Vagina (tissue), 2 donors: Measurements from ENCODE around the gene RGL2. TPM values are rescaled to one million over a fixed set of nuclear protein-coding genes. Genes with fewer than 3 reads are reported as not detected.

ENCODE experiments used
- DNase-seq, 2 donors: peaks; one replicate each; pipeline ENCODE4 v3.0.0-alpha.2; 2017; ENCODE audit errors: extremely low spot score in 2 of 2
- H3K27ac ChIP-seq: fragments of 200-600 bp; sonication (generic); one replicate; pipeline ENCODE4 v1.5.1; 2019
- H3K27me3 ChIP-seq: fragments of 200-600 bp; sonication (generic); one replicate; pipeline ENCODE4 v1.5.1; 2019
- H3K36me3 ChIP-seq, 2 donors: fragments of 200-600 bp; sonication (generic); one replicate each; pipeline ENCODE4 v1.5.1; 2017 to 2019
- H3K4me1 ChIP-seq: fragments of 200-600 bp; sonication (generic); one replicate; pipeline ENCODE4 v1.5.1; 2019
- H3K4me3 ChIP-seq, 2 donors: fragments of 200-600 bp; sonication (generic); 1 replicate in 1 of 2; 2 replicates in 1 of 2; pipeline ENCODE4 v1.5.1; 2016 to 2019
- H3K9me3 ChIP-seq: fragments of 200-600 bp; sonication (generic); one replicate; pipeline ENCODE4 v1.5.1; 2019
- CTCF ChIP-seq, 3 experiments: fragments of 450-650 bp in 2 of 3; fragments of 200-600 bp in 1 of 3; sonication (generic) in 1 of 3; IDR thresholded peaks; one replicate each; pipeline ENCODE4 v1.5.1; 2017 to 2019; ENCODE audit warnings: antibody characterized with exemption in 3 of 3, mild to moderate bottlenecking in 2 of 3, moderate library complexity in 2 of 3
- POLR2A ChIP-seq, 2 donors: fragments of 450-650 bp; IDR thresholded peaks; one replicate each; pipeline ENCODE4 v1.6.1; 2017; ENCODE audit warnings: antibody characterized with exemption in 2 of 2, mild to moderate bottlenecking in 2 of 2, moderate library complexity in 2 of 2
- POLR2AphosphoS5 ChIP-seq, 2 donors: sonication (generic); formaldehyde crosslinking; IDR thresholded peaks; one replicate each; pipeline ENCODE4 v1.9.0; 2017; ENCODE audit warnings: antibody characterized with exemption in 2 of 2, mild to moderate bottlenecking in 2 of 2, low read depth in 1 of 2; ENCODE audit not compliant: insufficient read depth in 1 of 2
- intact Hi-C: fragments of 100-400 bp; cut with DNase I; formaldehyde crosslinking; loops from one replicate; pipeline ENCODE4 v1.15.1; 2023
- total RNA-seq: library from RNA; depleted of rRNA; stranded (reverse); fragments of >200 nt; gene quantifications from one replicate; pipeline ENCODE4 v1.2.3, GENCODE V29; 2016

The RGL2 gene
- total RNA-seq, 1 donor from 2014 or later = 41.5 TPM

DNA sequence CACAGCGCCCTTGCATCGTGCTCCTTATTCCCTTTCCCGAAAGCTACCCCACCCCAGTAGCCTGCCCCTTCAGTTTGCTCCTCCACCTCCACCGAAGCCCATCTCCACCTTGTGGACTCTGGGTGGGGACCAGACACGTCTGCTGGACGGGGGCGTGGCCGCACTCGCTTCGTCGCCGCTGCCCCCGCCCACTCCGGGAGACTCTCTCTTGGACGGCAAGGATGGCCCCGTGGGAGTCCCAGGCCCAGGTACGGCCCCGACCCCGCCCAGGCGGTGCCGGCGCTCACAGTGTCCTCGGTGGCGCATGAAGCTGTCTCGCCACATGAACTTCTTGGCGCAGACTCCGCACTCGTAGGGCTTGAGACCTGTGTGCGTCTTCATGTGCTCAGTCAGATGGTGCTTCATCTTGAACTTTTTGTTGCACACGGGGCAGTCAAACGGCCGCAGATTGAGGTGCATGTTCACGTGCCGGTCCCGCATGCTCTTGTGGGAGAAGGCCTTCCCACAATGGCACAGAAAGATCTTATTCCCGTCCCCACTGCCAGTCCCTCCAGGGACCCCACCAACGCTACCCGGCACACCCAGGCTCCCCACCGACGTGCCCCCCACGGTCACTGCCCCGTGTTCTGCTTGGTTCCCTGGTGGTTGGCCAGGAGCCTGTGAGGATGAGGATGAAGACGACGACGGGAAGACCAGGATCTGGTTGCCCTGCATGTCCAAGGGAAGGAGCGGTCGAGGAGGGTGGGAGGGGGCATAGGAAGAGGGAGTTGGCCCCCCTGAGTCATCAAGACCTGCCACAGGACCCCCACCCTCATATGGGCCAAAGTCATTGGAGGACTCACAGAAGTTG is 16.4 kb upstream of the RGL2 start:
- TF ChIP-seq CTCF (IDR thresholded peaks at IDR 0.05) (no peak), POLR2AphosphoS5 (IDR thresholded peaks at IDR 0.05; ENCODE audit: insufficient read depth in 1 of 2, low read depth in 1 of 2) (peak in 1 of 2 donors; percentile 71)
- peaks cover 69% of the 10 kb centered on the region for H3K4me1 ChIP-seq
- H3K4me3 ChIP-seq = peak overlapping the region; percentile 73 to 93
- peaks cover 0 to 16% of the 10 kb centered on the region in 2 donors for H3K36me3 ChIP-seq
- peak overlapping the region; percentile 99 for H3K27ac ChIP-seq
- peak in 1 of 2 donors; percentile 90 for DNase-seq
- no peaks in the 10 kb centered on the region for H3K27me3 ChIP-seq
- no peaks in the 10 kb centered on the region for H3K9me3 ChIP-seq
- intact Hi-C loops = loop anchor here (5.0 kb wide), 1 partner anchor 102 kb away; the partner anchor contains the start of gene CUTA

GRCh38 chr6:33314515-33314942 is 15.8 kb upstream of the RGL2 start:
- Histone ChIP-seq H3K4me3 (peak overlapping the region; percentile 73 to 93), H3K27ac (peak overlapping the region; percentile 99), H3K36me3 (peaks cover 0 to 9% of the 10 kb centered on the region in 2 donors), H3K27me3 (no peaks in the 10 kb centered on the region), H3K4me1 (peaks cover 62% of the 10 kb centered on the region), H3K9me3 (no peaks in the 10 kb centered on the region)
- peak in 1 of 2 donors; percentile 94 for DNase-seq
- intact Hi-C loops = no loop called here
- TF ChIP-seq POLR2A (IDR thresholded peaks at IDR 0.05) = peak in 1 of 2 donors; percentile 15
- TF ChIP-seq CTCF (IDR thresholded peaks at IDR 0.05) = no peak
- peak in 1 of 2 donors; percentile 65 for TF ChIP-seq POLR2AphosphoS5 (IDR thresholded peaks at IDR 0.05; ENCODE audit: insufficient read depth in 1 of 2, low read depth in 1 of 2)

DNA sequence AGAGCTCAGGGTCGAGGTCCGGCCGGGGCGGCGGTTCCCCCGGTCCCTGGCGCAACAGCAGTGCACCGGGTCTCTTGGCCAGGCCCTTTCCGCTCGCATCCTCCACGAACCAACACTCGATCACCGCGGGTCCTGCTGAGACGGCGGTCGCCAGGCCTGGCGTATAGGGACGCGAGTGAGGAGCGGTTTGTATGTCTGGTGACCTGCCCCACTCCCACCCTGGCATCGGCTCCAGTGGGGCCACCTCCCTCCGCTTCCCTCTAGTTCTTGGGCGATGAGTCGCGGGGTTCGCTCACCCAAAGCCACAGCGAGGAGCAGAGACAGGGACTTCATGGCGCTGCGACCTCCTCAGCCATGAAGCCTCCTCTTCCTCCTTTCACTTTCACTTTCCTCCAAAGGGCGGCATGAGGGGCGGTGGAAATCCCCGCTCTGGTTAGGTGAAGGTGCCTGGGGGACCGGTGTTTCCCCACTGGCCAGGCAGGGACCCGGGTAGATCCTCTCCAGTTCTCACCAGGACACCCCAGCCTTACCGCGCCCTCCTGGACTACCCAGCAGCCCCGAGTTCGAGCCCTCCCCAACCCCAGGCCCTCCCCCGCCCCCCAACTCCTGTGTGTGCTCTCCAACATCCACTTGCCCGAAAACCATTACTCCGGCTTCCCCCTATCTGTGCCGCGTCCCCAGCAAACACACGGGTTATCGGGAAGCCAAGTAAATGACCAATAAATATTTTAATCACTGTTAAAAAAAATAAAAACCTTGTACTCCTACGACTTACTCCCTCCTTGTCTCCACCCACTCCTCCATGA is 15.2 kb upstream of the RGL2 start, which contains the start of gene TAPBP:
Gene TAPBP, minus strand, starts transcription at position 370 of the 806 bp plus-strand sequence. Its CDS starts 37 bp downstream, at position 333.
- peaks cover 61% of the 10 kb centered on the region for H3K4me1 ChIP-seq
- TF ChIP-seq POLR2AphosphoS5 (IDR thresholded peaks at IDR 0.05; ENCODE audit: insufficient read depth in 1 of 2, low read depth in 1 of 2) (peak in 1 of 2 donors; percentile 86), POLR2A (IDR thresholded peaks at IDR 0.05) (peak in 1 of 2 donors; percentile 25), CTCF (IDR thresholded peaks at IDR 0.05) (no peak)
- DNase-seq = peak in 1 of 2 donors; percentile 88

GRCh38 chr6:33313105-33313708 is 14.5 kb upstream of the RGL2 start:
- TF ChIP-seq CTCF (IDR thresholded peaks at IDR 0.05) (no peak), POLR2A (IDR thresholded peaks at IDR 0.05) (no peak), POLR2AphosphoS5 (IDR thresholded peaks at IDR 0.05; ENCODE audit: insufficient read depth in 1 of 2, low read depth in 1 of 2) (no peak)
- Histone ChIP-seq H3K27ac (peak overlapping the region; percentile 99), H3K4me1 (peaks cover 54% of the 10 kb centered on the region), H3K27me3 (no peaks in the 10 kb centered on the region), H3K4me3 (peak overlapping the region; percentile 73 to 93), H3K36me3 (no peaks in the 10 kb centered on the region), H3K9me3 (no peaks in the 10 kb centered on the region)
- DNase-seq = peak in 1 of 2 donors; percentile 87
- intact Hi-C loops = no loop called here

More for the DNA sequence above, 15.2 kb upstream of the RGL2 start, which contains the start of gene TAPBP:
- peak within 1 kb of the TSS; percentile 73 to 93 for H3K4me3 ChIP-seq
- H3K9me3 ChIP-seq = no peaks in the 10 kb centered on the region
- H3K27me3 ChIP-seq = no peaks in the 10 kb centered on the region
- intact Hi-C loops = no loop called here
- peak within 1 kb of the TSS; percentile 99 for H3K27ac ChIP-seq
- H3K36me3 ChIP-seq = peaks cover 0 to 3% of the 10 kb centered on the region in 2 donors
